Cardiac septum (tissue), 1 donor: ENCODE results near the gene FRA10AC1. TPM values are rescaled to one million over a fixed set of nuclear protein-coding genes. Genes with fewer than 3 reads are reported as not detected.

Experiments used
- DNase-seq: peaks from one replicate; pipeline ENCODE4 v3.0.0-alpha.2; 2020; ENCODE audit warnings: low spot score
- intact Hi-C: fragments of 100-400 bp; cut with DNase I; formaldehyde crosslinking; loops from one replicate; pipeline ENCODE4 v1.14.0; 2022
- total RNA-seq: library from RNA; stranded (reverse); fragmentation: NEBNext Ultra II Directional; extraction: Animal tissue kit (Norgen Biotek cat#: 25700); gene quantifications from one replicate; pipeline ENCODE4 v1.2.1, GENCODE V29; 2021
- donor health status: DM: no; HTN: no; CAD: no.

FRA10AC1 gene
- total RNA-seq, 1 donor from 2014 or later, result 21.1 TPM

GRCh38 chr10:93656155-93656554 lies 46.2 kb downstream of the FRA10AC1 start:
- intact Hi-C loops, result no loop called here

GRCh38 chr10:93654201-93654600 lies 48.2 kb downstream of the FRA10AC1 start:
- no peak for DNase-seq
- intact Hi-C loops, result no loop called here

More at GRCh38 chr10:93656155-93656554, 46.2 kb downstream of the FRA10AC1 start:
- no peak for DNase-seq

GRCh38 chr10:93652857-93653256 lies 49.5 kb downstream of the FRA10AC1 start:
- DNase-seq, result no peak
- intact Hi-C loops, result no loop called here

- intact Hi-C loops, result no loop called here
- DNase-seq, result no peak
These were observed 62.6 kb downstream of the FRA10AC1 start for GRCh38 chr10:93639791-93640190.

GRCh38 chr10:93630625-93631557 lies 71.5 kb downstream of the FRA10AC1 start:
- intact Hi-C loops, result no loop called here
- no peak for DNase-seq

GRCh38 chr10:93629647-93630305 lies 72.6 kb downstream of the FRA10AC1 start:
- intact Hi-C loops, result no loop called here
- DNase-seq, result no peak

- intact Hi-C loops, result no loop called here
- DNase-seq, result no peak
These were observed 73.5 kb downstream of the FRA10AC1 start for GRCh38 chr10:93628858-93629257.

GRCh38 chr10:93622942-93623341 lies 79.5 kb downstream of the FRA10AC1 start:
- intact Hi-C loops, result no loop called here
- DNase-seq, result no peak

GRCh38 chr10:93620925-93621324 lies 81.5 kb downstream of the FRA10AC1 start:
- DNase-seq, result no peak
- intact Hi-C loops, result no loop called here

Other genes starting within 250 kb of the FRA10AC1 start
- 82.5 TPM for gene MYOF, start 220.3 kb downstream of the FRA10AC1 start, total RNA-seq
- gene CEP55, start 206.0 kb downstream of the FRA10AC1 start, total RNA-seq, result 0.13 TPM
- gene FFAR4, start 135.9 kb downstream of the FRA10AC1 start, total RNA-seq, result 0.08 TPM
- 2.1 TPM for gene RBP4, start 101.4 kb downstream of the FRA10AC1 start, total RNA-seq
- not detected for gene PDE6C, start 90.1 kb downstream of the FRA10AC1 start, total RNA-seq
- gene LGI1, start 55.3 kb upstream of the FRA10AC1 start, total RNA-seq, result not detected
- 2.8 TPM for gene SLC35G1, start 191.4 kb upstream of the FRA10AC1 start, total RNA-seq